Fibroblast of mammary gland (primary cell): ENCODE measurements around the gene ILDR1.
"Not testable (repeated sequence)": the region's sequence is repeated elsewhere in the genome, so short reads cannot be mapped to it uniquely, and the experiment has no call there.

Experiments
- DNase-seq: peaks from one replicate; pipeline ENCODE4 v3.0.0-alpha.2; 2010; ENCODE audit warnings: low read depth
- H3K4me3 ChIP-seq: 2 replicates; pipeline ENCODE4 v1.5.1; 2011; ENCODE audit warnings: low read depth, mild to moderate bottlenecking, low read length, moderate library complexity; ENCODE audit not compliant: control insufficient read depth
- CTCF ChIP-seq: conservative IDR thresholded peaks from 2 replicates; pipeline ENCODE4 v1.5.1; 2011; ENCODE audit warnings: low read depth, low read length, inconsistent platforms; ENCODE audit not compliant: control insufficient read depth, insufficient read depth

The ILDR1 gene

GRCh38 chr3:121941592-121941991 lies 80.5 kb downstream of the ILDR1 start:
- no peak for TF ChIP-seq CTCF
- no peak overlapping the region for H3K4me3 ChIP-seq
- DNase-seq = no peak

- not testable (repeated sequence) for H3K4me3 ChIP-seq, DNase-seq
These were observed 83.7 kb downstream of the ILDR1 start for GRCh38 chr3:121938141-121938855.
